A549 (cell line): Measurements from ENCODE around the gene SMIM33. TPM values are rescaled to one million over a fixed set of nuclear protein-coding genes. Genes with fewer than 3 reads are reported as not detected.

Source experiments
- ATAC-seq, 2 experiments: fragments of 200-7000 bp in 1 of 2; fragments of >200 bp in 1 of 2; cut with Nextera tagmentation in 1 of 2; cut with Tn5 transposase in 1 of 2; 3 replicates each; pipeline versions ENCODE4 v1.8.0 to v1.9.1; 2018 to 2020; ENCODE audit warnings: mild to moderate bottlenecking in 1 of 2, moderate library complexity in 1 of 2
- CTCF ChIA-PET: fragments of 300-600 bp; sonication (Branson Sonifier 250); formaldehyde crosslinking; extraction: SDS; loops from one replicate; lab custom pipeline; 2021; ENCODE audit warnings: antibody characterized with exemption, inconsistent platforms; lab: Yijun Ruan, JAX
- POLR2A ChIA-PET: fragments of 350-600 bp; formaldehyde crosslinking; extraction: SDS; loops from one replicate; lab custom pipeline; 2021; ENCODE audit warnings: antibody characterized with exemption, inconsistent platforms; lab: Yijun Ruan, JAX
- DNase-seq, 2 experiments: peaks; one replicate each; pipeline versions ENCODE4 v3.0.0 to v3.0.0-alpha.2; 2011 to 2016; ENCODE audit warnings: low read depth in 1 of 2, low spot score in 1 of 2
- FAIRE-seq: peaks from 2 replicates; lab custom pipeline; 2011; peaks lifted over from hg19 to GRCh38; lab: Jason Lieb, UNC
- H3K27ac ChIP-seq, 2 experiments: fragments of >200 bp; sonication (Bioruptor Twin); formaldehyde crosslinking; 3 replicates each; pipeline ENCODE4 v1.5.1; 2016 to 2017
- H3K4me1 ChIP-seq: fragments of >200 bp; sonication (Bioruptor Twin); formaldehyde crosslinking; 3 replicates; pipeline ENCODE4 v1.6.1; 2016
- H3K4me2 ChIP-seq: fragments of >200 bp; sonication (Bioruptor Twin); formaldehyde crosslinking; 3 replicates; pipeline ENCODE4 v1.6.1; 2016
- H3K4me3 ChIP-seq: fragments of >200 bp; sonication (Bioruptor Twin); formaldehyde crosslinking; 3 replicates; pipeline ENCODE4 v1.5.1; 2016
- H3K9me3 ChIP-seq: fragments of >200 bp; sonication (Bioruptor Twin); formaldehyde crosslinking; 3 replicates; pipeline ENCODE4 v1.6.1; 2016
- CEBPB ChIP-seq, 2 experiments: fragments of >200 bp in 1 of 2; sonication (Bioruptor Twin) in 1 of 2; formaldehyde crosslinking in 1 of 2; IDR thresholded peaks; 2 replicates each; pipeline ENCODE4 v1.6.1; 2012 to 2016
- CHD2 ChIP-seq: fragments of 150-350 bp; IDR thresholded peaks from 2 replicates; pipeline ENCODE4 v1.6.1; 2014; ENCODE audit warnings: low read length; ENCODE audit not compliant: partially characterized antibody
- FOSL2 ChIP-seq, 2 experiments: fragments of 450-650 bp in 1 of 2; fragments of >200 bp in 1 of 2; sonication (Bioruptor Twin) in 1 of 2; formaldehyde crosslinking; IDR thresholded peaks; 2 replicates each; pipeline versions ENCODE4 v1.5.0 to v1.6.1; 2016 to 2020; ENCODE audit warnings: mild to moderate bottlenecking in 1 of 2, moderate library complexity in 1 of 2
- HDAC2 ChIP-seq: fragments of 200-600 bp; sonication (generic); IDR thresholded peaks from 2 replicates; pipeline ENCODE4 v1.6.1; 2016
- JUNB ChIP-seq: fragments of >200 bp; sonication (Bioruptor Twin); formaldehyde crosslinking; IDR thresholded peaks from 2 replicates; pipeline ENCODE4 v1.6.1; 2016
- MAFK ChIP-seq: fragments of 450-650 bp; IDR thresholded peaks from 2 replicates; pipeline ENCODE4 v1.6.1; 2014; ENCODE audit not compliant: partially characterized antibody
- NPAS2 ChIP-seq: fragments of 250-450 bp; sonication (Bioruptor Pico); IDR thresholded peaks from 2 replicates; pipeline ENCODE4 v1.8.0; 2022; ENCODE audit warnings: mild to moderate bottlenecking, moderate library complexity, borderline replicate concordance
- POLR2AphosphoS2 ChIP-seq: conservative IDR thresholded peaks from 2 replicates; pipeline ENCODE4 v1.6.1; 2012; ENCODE audit warnings: low read length, improper control_type of control experiment, inconsistent platforms
- RCOR1 ChIP-seq: fragments of 150-350 bp; IDR thresholded peaks from 2 replicates; pipeline ENCODE4 v1.6.1; 2014; ENCODE audit warnings: antibody characterized with exemption, low read length, low read depth
- REST ChIP-seq: fragments of 200-600 bp; sonication (generic); IDR thresholded peaks from 2 replicates; pipeline ENCODE4 v1.6.1; 2016; ENCODE audit warnings: antibody characterized with exemption, mild to moderate bottlenecking, moderate library complexity
- RNF2 ChIP-seq: fragments of 200-600 bp; sonication (generic); IDR thresholded peaks from 2 replicates; pipeline ENCODE4 v1.6.1; 2016; ENCODE audit warnings: low read depth, mild to moderate bottlenecking, antibody characterized with exemption, moderate library complexity, borderline replicate concordance
- SMC3 ChIP-seq: fragments of >200 bp; sonication (Bioruptor Twin); formaldehyde crosslinking; IDR thresholded peaks from 3 replicates; pipeline ENCODE4 v1.6.1; 2018; ENCODE audit warnings: inconsistent platforms
- SREBF2 ChIP-seq: fragments of 450-650 bp; IDR thresholded peaks from 2 replicates; pipeline ENCODE4 v1.6.1; 2014; ENCODE audit warnings: mild to moderate bottlenecking, moderate library complexity
- TFCP2L1 ChIP-seq: fragments of 250-450 bp; sonication (Bioruptor Pico); IDR thresholded peaks from 2 replicates; pipeline ENCODE4 v1.5.0; 2021; ENCODE audit warnings: mild to moderate bottlenecking
- ZC3H11A ChIP-seq: fragments of 450-650 bp; IDR thresholded peaks from 2 replicates; pipeline ENCODE4 v1.6.1; 2014; ENCODE audit warnings: antibody characterized with exemption, mild to moderate bottlenecking
- WGBS: methylation state at CpG from one replicate; pipeline ENCODE4 v1.1.6; 2017; ENCODE audit errors: missing lambda C conversion rate; 5-methylcytosine and 5-hydroxymethylcytosine counted together
- polyA plus RNA-seq, 4 experiments: library from polyadenylated mRNA; depleted of rRNA in 3 of 4; stranded (reverse); fragments of >200 nt; fragmentation: RNase III in 1 of 4; extraction: RNeasy Plus Mini Kit Qiagen cat#74134 plus additional on column Dnase treatment in 1 of 4; gene quantifications; 2 replicates in 3 of 4; 3 replicates in 1 of 4; pipeline ENCODE4 v1.2.3, GENCODE V29; 2011 to 2017
- TF ChIP-seq, protein P1 (sequence below): fragments of 250-450 bp; sonication (Bioruptor Pico); IDR thresholded peaks from 2 replicates; pipeline ENCODE4 v1.5.0; 2021; ENCODE audit warnings: mild to moderate bottlenecking, moderate library complexity, borderline replicate concordance

SMIM33 gene
- polyA plus RNA-seq, 2 of the 4 experiments (the other 2 are of a cell fraction) = not detected

DNA sequence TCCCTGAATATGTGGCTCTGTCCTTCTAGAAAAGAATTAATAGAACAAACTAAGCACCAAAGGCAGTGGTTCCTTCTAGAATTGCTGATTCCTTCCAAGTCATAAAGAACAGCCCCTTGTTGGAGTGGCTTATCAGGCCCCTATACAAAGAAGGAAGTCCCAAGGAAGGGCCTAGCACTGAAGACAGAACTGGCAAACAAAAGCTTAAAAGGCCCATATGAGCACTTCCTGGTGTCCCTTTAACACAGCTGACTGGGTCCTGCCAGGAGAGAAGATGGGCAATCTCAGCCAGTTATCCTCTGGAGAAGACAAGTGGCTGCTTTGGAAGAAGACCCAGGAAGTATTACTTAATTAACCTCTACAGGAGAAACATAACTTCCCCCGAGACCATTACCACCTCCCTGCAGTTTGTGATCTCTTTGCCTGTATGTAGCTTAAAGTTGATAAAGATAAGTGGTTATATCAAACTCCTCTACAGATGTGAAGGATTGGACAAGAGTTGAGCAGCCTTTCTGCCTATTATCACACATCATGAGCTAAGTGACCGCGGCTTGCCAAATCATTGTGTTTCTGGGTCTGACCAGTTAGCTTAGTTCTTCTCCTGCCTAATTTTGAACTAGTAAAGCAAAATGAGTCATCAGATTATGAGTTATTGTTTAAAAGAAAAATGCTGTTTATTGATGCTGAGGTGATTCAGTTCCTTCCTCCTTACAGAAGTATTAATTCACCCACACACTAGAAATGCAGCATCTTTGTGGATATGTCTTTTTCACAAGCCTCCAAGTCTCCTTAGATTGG lies 25.0 kb downstream of the SMIM33 start:
- Histone ChIP-seq H3K4me1 (peaks cover 16% of the 10 kb centered on the region), H3K4me3 (no peak overlapping the region), H3K27ac (no peak overlapping the region), H3K4me2 (no peak overlapping the region; the same call in 2 of the 3 replicates), H3K9me3 (no peaks in the 10 kb centered on the region)
- no peak for DNase-seq
- peak in 1 of 2 experiments; percentile 46; a peak in 3 of 6 replicates for ATAC-seq
- 94% methylated on average over 3 of the region's 3 CpGs for WGBS
- POLR2A ChIA-PET = no interaction called here
- FAIRE-seq = no peak
- CTCF ChIA-PET = interaction anchor here (0.6 to 5.7 kb wide), 9 partner anchors 13 to 269 kb away, joined by 3 to 26 read pairs (median 3); partner anchors contain the start of gene STING1
- no peak for TF ChIP-seq FOSL2 (IDR thresholded peaks at IDR 0.05)
- peak; percentile 52 for TF ChIP-seq FOSL2 (CRISPR knock-in tag; IDR thresholded peaks at IDR 0.05)
- TF ChIP-seq, protein P1, sequence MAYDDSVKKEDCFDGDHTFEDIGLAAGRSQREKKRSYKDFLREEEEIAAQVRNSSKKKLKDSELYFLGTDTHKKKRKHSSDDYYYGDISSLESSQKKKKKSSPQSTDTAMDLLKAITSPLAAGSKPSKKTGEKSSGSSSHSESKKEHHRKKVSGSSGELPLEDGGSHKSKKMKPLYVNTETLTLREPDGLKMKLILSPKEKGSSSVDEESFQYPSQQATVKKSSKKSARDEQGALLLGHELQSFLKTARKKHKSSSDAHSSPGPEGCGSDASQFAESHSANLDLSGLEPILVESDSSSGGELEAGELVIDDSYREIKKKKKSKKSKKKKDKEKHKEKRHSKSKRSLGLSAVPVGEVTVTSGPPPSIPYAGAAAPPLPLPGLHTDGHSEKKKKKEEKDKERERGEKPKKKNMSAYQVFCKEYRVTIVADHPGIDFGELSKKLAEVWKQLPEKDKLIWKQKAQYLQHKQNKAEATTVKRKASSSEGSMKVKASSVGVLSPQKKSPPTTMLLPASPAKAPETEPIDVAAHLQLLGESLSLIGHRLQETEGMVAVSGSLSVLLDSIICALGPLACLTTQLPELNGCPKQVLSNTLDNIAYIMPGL (CRISPR knock-in tag) = no peak

DNA sequence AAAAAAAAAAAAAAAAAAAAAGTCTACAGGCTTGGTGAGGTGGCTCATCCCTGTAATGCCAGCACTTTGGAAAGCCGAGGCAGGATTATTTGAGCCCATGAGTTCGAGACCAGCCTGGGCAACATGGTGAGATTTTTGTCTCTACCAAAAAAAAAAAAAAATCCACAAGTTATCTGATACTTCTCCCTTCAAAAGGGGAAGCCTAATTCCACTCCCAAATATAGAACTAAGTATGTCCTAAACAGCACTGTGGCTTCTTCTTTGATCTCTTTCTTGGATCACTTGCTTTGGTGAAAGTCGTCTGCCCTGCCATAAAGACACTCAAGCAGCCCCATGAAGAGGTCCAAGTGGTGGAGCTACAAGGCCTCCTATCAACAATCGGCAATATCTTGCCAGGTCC lies 30.6 kb downstream of the SMIM33 start:
- Histone ChIP-seq H3K4me2 (no peak overlapping the region), H3K4me1 (peaks cover 1% of the 10 kb centered on the region; the same call in 2 of the 3 replicates), H3K4me3 (no peak overlapping the region), H3K9me3 (no peaks in the 10 kb centered on the region), H3K27ac (no peak overlapping the region)
- ATAC-seq (no peak), DNase-seq (no peak), FAIRE-seq (no peak)
- TF ChIP-seq POLR2AphosphoS2 (no peak), CEBPB (IDR thresholded peaks at IDR 0.05) (no peak), TFCP2L1 (CRISPR knock-in tag) (no peak), JUNB (no peak), MAFK (no peak), REST (no peak), SMC3 (no peak), SREBF2 (no peak), RNF2 (no peak), ZC3H11A (no peak), HDAC2 (no peak), NPAS2 (CRISPR knock-in tag) (no peak), RCOR1 (no peak), CHD2 (no peak)
- TF ChIP-seq, protein P1 (CRISPR knock-in tag) = no peak
- ChIA-PET CTCF (interaction anchor here (0.7 to 2.9 kb wide), 3 partner anchors 11 to 462 kb away, joined by 3 to 15 read pairs (median 5); no protein-coding TSS in a partner anchor), POLR2A (no interaction called here)
- 59% methylated on average over 4 of the region's 4 CpGs for WGBS
